GM12891 (cell line): ENCODE results near the gene SETBP1.

Experiments
- POLR2A ChIP-seq: IDR thresholded peaks from 2 replicates; pipeline ENCODE4 v1.6.1; 2011; ENCODE audit warnings: low read depth, low read length, control low read depth
- POLR2AphosphoS5 ChIP-seq: IDR thresholded peaks from 2 replicates; pipeline ENCODE4 v1.6.1; 2011; ENCODE audit warnings: low read depth, low read length, control low read depth

- TF ChIP-seq POLR2A: no peak
- TF ChIP-seq POLR2AphosphoS5: no peak
Observed at GRCh38 chr18:44979748-44980147, 299.1 kb downstream of the SETBP1 start.
